Germinal center (tissue), 1 donor: ENCODE results near the gene FFAR3.
"Not testable (repeated sequence)": the region's sequence is repeated elsewhere in the genome, so short reads cannot be mapped to it uniquely, and the experiment has no call there.

Experiments
- DNase-seq: peaks from one replicate; pipeline ENCODE4 v3.0.0; 2012; ENCODE audit warnings: mixed read lengths, low spot score

FFAR3 gene

DNA sequence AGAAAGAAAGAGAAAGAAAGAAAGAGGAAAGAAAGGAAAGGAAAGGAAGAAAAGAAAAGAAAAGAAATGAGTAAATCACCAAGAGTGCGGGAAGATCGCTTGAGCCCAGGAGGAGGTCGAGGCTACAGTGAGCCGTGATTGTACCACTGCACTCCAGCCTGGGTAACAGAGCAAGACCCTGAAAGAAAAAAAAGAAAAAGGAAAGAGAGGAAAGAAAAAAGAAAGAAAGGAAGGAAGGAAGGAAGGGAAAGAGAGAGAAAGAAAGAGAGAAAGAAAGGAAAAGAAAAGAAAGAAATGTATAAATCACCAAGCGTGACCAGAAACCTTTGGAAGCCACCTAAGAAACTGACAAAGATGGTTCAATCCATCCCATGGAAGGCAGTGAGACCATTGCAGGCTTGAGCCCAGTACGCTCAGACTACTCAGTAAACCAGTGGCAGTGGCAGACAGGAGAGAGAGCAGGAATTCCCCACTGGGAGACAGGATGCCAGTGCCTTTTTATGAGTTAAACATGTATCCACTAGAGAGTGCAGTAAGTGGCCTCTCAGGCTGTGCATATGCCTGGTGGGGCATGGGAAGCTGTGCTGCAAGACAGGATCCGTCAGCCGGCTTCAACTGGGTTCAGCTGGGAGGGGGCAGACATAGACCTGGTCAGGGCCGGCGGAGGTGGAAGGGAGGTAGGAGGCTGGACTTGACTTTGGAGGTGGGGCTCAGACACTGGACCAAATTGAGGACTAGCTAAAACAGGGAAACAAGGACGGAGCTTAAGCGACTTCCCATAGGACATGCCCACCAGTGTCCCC, 17.4 kb downstream of the FFAR3 start:
- no peak for DNase-seq

DNA sequence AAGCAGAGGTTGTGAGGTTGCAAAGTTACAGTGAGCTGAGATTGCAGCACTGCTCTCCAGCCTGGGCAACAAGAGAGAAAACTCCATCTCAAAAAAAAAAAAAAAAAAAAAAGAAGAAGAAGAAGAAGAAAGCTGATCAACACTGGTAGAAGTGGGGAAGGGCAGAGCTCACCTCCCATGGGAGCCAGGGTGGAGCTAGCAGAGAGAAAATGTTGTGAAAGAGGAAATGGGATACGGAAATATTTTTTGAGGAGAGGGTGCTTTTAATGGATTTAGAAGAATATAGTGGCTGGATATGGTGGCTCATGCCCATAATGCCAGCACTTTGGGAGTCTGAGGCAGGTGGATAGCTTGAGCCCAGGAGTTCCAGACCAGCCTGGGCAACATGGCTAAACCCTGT, 19.4 kb downstream of the FFAR3 start:
- DNase-seq = no peak

DNA sequence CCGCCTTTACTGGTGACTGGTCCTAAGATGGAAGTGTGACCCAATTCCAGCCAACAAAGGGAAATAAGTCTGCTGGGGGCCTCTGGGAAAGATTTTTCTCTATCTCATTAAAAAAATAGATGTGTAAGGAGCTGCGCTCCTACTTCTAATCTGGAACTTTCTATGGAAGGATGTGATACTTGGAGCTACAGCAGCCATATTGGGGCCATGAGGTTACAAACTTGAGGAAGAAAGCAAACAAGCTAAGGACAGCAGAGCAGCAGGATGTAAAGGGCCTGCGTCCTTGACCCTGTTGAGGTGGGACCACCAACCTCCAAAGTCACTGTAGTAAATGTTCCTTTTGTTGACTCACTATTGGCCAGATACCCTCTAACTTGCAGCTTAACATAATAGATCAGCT, 20.1 kb downstream of the FFAR3 start:
- DNase-seq = no peak

DNA sequence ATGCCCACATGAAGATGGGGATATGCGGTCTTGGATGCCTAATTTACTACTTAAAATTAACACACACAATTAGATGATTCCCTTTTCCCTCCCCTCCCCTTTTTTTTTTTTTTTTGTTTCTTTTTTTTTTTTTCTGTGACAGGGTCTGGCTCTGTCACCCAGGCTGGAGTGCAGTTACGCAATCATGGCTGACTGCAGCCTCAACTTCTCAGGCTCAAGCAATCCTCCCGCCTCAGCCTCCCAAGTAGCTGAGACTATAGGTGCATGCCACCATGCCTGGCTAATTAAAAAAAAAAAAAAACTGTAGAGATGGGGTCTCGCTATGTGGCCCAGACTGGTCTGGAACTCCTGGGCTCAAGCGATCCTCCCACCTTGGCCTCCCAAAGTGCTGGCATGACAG, 21.3 kb downstream of the FFAR3 start:
- not testable (repeated sequence) for DNase-seq

DNA sequence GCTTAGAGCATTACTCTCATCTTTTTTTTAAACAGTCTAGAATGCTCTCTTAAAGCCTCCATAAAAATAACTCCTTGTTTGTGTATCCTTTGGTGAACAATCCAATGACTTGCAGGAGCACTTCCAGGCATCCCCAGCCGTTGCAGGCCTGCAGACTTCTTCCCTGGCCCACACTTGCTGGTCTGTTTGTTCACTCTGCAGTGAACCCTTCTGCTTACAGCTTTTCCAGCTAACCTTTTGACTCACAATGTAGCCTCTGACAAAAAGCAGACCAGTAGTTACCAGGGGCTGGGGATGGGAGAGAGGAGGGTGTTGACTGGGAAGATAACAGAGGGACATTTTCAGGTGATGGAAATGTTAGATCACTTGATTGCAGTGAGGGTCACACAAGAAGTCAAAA, 21.7 kb downstream of the FFAR3 start:
- DNase-seq = no peak

DNA sequence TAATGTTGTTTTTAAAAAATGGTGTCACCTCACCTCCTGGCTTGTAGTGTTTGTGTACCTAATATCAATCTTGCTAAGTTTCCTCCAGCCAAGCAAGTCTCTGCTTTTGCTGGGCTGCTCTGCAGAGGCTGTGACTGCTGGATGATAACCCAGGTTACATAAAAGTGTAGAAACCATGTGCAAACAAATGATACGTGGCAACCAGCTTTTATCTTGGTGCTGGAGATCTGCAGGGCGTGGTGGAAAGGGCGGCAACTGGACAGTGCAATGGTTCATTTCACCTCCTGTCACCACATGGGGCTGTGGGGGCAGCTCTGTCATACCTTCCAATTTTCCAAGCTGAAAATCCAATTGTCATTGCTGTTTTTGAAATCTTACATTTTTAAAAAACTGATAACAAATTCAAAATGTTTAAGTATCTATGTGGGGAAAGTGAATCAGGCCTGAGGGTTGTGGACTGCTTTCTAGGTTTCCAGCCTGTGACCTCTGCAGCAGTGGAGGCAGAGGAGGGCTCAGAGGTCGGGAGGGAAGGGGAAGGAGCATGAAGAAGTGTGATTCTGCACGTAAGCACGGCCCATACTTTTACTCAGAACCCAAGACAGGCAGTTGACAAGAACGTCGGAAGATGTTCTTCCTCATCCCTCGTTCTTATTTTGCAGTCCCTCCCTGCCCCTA, 22.3 kb downstream of the FFAR3 start:
- no peak for DNase-seq

DNA sequence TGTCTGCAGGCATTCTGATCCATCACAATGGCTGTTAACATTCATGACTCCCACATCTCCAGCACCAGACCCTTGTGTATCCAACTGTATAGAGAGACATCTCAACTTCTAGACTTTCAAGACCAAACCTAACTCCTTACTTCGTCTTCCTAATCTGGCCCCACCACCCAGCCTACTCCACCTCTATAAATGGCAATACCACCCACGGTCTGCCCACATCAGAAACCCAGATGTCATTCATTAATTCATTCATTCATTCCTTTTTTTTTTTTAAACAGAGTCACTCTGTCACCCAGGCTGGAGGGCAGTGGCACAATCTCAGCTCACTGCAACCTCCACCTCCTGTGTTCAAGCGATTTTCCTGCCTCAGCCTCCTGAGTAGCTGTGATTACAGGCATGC, 23.1 kb downstream of the FFAR3 start:
- no peak for DNase-seq

DNA sequence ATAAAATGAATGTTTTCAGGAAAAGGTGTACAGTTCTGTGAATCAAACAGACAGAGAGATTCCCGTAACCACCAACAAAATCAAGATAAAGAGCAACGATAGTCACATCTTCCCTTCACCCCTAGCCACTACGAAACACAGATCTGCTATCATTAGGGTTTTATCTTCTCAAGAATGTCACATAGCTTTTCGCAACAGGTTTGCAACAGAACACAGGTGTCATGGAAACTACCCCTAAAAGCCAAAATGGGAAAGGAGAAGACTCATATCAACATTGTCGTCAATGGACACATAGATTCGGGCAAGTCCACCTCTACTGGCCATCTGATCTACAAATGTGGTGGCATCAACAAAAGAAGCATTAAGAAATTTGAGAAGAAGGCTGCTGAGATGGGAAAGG, 23.7 kb downstream of the FFAR3 start:
- DNase-seq = no peak

DNA sequence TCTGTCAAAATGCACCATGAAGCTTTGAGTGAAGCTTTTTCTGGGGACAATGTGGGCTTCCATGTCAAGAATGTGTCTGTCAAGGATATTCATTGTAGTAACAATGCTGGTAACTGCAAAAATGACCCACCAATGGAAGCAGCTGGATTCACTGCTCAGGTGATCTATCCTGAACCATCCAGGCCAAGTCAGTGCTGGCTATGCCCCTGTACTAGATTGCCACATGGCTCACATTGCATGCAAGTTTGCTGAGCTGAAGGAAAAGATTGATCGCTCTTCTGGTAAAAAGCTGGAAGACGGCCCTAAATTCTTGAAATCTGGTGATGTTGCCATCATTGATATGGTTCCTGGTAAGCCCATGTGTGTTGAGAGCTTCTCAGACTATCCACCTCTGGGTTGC, 25.3 kb downstream of the FFAR3 start:
- DNase-seq = no peak

DNA sequence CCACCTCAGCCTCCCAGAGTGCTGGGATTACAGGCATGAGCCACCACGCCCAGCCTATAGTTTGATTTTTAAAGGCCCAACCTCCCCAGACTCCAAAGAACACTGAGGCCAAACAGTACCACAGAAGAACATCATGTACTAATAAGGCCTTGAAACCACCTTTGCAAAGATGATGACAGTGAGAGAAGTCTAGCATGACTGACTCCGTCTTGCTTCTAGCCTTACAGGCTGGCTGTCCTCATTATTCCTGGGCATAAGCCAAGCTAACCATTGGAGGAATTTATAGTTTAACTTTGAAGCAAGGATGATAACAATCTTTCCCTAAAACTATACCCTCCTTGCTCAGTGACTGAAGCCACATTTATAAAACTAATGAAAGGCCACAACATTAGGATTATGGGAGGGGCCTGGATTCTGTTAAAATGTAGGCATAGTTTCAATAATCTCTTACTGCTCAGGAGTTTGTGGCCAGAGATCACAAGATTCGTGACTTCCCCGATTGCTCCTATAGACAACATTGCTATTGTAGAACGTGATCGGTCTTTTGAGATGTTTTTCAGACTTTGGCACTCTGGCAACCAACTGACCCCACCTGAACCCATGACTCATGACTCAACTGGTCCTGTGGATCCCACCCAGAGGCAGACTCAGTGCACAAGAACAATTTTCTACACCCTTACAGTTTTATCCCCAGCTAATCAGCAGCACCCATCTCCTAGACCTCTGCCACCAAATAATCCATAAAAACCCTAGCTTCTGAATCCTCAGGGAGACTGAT, 30.2 kb downstream of the FFAR3 start:
- DNase-seq = no peak

DNA sequence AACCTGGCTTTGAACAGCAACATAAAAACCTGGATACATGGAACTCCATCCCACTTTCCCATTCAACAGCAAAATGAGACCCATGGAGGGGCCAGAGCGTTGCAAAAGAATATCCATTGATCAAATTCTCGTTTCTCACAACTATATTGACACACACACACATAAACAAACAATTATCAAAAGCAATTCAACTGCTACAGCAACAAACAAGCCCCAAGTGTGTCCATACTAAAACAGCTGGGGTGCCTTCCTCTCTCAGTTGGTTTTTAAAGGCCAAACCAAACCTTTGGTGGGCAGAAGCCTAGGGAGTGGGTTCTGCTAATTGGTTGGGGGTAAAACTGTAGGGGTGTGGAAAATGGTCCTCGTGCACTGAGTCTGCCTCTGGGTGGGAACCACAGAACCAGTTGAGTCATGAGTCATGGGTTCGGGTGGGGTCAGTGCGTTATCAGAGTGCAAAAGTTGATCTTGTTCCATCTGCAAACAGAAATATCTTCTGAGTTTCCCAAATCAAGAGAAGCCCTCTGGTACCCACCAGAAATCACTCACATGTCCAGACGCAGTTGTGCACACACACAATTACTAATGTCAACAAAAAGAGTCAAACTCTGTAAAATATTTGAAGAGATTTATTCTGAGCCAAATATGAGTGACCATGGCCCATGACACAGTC, 31.1 kb downstream of the FFAR3 start:
- no peak for DNase-seq

DNA sequence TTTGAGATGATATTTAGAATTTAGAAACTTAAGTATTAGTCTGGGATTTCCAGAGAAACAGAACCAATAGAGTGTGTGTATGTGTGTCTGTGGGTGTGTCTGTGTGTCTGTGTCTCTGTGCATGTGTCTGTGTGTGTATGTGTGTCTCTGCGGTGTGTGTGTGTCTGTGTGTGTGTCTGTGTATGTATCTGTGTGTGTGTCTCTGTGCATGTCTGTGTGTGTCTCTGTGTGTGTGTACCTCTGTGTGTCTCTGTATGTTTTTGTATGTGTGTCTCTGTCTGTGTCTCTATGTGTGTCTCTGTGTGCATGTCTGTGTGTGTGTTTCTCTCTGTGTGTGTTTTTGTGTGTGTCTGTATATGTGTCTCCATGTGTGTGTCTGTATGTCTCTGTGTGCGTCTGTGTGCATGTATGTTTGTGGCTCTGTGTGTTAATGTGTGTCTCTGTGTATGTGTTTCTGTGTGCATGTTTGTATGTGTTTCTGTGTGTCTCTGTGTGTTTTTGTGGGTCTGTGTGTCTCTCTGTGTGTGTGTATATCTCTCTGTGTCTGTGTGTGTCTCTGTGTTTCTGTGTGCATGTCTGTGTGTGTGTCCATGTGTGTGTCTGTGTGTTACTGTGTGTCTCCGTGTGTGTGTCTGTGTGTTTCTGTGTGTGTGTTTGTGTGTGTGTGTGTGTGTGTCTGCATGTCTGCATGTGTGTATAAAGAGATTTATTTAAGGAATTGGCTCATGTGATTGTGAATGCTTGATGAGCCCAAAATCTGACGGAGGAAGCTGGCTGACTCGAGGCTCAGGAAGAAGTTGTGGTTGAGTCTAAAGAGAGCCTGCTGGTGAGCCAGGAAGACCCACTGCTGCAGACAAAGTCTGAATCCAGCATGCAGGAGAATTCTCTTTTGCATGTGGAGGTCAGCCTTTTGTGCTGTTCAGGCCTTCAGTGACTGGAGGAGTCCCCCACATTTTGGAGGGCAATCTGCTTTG, 34.8 kb downstream of the FFAR3 start:
- no peak for DNase-seq

DNA sequence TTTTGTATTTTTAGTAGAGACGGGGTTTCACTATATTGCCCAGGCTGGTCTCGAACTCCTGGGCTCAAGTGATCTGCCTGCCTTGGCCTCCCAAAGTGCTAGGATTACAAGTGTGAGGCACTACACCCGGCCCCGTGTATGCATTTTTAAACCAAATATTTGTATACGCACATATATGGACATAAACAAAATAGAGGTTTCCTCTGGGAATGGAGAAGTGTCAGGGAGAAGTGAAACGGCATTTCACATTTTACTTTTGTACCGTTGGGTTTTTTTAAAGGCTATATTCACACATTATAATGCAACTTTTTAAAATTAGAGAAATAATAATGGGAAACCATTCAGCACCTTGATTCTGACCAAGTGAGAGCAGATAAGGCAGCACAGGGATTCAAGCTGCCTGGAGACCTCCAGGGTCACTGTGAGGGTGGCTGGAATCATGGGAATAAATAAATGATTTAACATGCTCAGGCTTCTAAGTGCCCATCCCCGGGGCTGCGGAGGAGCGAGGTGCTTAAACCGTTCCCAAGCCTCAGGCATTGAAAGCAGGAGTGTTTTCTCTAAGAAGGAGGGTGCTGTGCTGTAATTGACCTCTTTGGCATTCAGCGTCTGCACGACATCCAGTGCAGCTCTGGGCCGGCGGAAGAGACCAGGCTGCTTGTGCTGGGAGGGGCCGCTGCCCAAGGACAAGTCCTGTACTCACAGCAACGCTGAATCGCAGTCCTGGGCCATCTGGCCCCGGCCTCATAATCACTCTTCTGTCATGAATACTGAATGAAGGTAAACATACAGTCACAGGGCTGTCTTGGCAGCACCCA, 37.3 kb downstream of the FFAR3 start:
- DNase-seq = no peak

DNA sequence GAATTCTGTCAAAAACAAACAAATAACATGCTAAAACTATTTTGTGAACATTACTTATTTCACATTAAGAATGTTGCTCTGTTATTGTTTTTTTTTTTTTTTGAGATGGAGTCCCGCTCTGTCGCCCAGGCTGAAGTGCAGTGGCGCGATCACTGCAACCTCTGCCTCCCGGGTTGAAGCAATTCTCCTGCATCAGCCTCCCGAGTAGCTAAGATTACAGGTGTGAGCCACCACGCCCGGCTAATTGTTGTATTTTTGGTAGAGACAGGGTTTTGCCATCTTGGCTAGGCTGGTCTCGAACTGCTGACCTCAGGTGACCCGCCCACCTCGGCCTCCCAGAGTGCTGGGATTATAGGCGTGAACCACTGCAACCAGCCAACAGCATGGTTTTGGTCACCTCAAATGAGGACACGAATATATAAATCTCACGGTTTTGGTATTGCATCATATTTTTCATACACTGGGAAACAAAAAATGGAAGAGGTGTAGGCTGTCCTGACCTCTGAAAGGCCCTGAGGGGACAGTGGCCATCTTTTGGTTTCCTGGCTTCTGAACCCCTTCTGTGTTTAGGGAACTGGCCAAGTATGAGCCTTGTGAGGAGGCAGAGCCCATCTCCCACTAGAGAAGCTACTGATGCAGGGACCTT, 38.1 kb downstream of the FFAR3 start:
- DNase-seq = no peak

DNA sequence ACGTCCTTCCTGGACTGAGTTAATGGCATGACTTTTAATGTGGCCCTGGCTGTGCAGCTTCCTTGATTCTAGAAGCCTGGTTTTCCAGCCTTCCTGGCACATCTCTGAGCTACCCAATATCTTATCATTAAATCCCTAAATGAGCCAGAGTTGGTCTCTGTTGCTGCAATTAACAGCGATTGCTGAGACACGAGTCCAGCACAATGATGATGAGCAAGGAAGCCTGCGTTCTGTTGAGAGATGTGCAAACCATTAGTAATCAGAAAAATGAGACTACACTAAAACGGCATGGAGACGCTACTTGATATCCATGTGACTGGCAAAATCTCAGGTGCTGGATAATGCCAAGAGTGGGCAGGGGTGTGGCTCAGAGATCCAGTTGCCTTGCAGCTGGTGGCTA, 38.8 kb downstream of the FFAR3 start:
- DNase-seq = no peak

DNA sequence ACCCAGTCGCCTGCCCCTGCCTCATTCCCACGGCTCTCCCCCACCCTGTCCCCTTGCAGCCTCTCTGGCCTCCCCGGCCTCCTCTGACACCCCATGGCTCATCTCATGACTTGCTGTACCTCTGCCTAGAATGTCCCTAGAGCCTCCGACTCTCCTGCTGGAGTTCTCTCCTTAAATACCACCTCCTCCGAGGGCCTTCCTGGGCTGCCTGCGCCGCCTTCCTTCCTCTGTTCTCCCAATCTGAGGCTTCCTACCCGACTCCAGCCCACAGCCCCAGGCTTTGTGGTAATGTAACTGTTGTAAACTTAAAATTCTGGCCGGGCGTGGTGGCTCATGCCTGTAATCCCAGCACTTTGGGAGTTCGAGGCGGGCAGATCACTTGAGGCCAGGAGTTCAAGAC, 40.3 kb downstream of the FFAR3 start:
- no peak for DNase-seq

DNA sequence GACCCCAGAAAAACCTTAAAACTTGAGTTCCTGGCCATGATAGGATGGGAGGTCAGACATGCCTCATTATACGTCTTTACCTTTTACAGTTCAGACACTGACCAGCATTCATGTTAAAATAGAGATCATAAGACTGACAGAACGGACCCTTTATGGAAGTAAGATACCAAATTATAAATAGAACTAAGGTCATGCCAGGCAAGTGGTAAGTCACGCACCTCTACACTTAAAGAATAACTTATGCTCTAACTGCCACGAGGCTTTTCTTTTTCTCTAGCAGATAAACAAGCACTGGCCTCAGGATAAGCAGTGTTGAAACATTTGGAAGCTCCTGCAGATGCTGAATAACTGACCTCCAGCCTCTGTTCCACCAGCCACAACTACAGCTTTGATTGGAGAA, 41.0 kb downstream of the FFAR3 start:
- DNase-seq = no peak

DNA sequence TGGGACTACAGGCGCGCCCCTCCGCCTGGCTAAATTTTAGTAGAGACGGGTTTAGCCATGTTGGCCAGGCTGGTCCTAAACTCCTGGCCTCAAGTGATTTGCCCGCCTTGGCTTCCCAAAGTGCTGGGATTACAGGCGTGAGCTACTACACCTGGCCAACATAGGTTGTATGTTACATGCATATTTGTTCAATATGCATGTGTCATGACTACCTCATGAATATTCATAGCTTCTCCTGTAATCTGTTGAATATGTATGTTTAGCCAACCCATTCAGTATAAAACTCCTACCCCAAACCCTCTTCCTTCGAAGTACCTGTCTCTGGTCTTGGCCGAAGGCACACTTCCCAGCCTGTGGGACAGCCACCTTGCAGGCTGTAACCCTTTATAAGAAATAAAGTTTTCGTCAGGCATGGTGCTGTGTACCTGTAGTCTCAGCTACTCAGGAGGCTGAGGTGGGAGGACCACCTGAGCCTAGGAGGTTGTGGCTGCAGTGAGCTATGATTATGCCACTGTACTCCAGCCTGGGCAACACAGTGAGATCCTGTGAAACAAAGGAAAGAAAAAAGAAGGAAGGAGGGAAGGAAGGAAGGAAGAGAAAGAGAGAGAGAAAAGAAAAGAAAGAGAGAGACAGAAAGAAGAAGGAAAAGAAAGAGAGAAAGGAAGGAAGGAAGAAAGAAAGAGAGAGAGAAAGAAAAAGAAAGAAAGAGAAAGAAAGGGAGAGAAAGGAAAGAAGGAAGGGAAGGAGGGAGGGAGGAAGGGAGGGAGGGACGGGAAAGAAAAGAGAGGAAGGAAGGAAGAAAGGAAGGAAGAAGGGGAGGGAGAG, 41.9 kb downstream of the FFAR3 start:
- no peak for DNase-seq

DNA sequence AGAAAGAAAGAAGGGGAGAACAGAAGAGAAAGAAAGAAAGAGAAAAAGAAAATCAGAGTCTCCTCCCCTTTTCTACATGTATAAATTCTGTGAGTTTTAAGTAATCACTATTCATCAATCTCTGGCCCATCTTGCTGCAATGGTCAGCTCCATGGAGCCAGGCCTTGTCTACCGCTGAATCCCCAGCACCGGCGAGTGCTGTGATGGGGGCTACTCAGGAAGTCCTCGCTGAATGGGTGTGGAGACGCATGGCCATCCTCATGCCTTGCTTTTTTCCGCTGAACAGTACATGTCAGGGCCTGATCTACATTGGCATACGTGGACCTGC, 42.5 kb downstream of the FFAR3 start:
- DNase-seq = no peak
